GM12872 (cell line): ENCODE data around the gene PSMA3.

ENCODE experiments used
- TF ChIP-seq, protein P1 (sequence below): IDR thresholded peaks from 3 replicates; pipeline ENCODE4 v1.5.1; 2011; ENCODE audit warnings: low read depth, mild to moderate bottlenecking, low read length, moderate library complexity; ENCODE audit not compliant: insufficient read depth

The PSMA3 gene

DNA sequence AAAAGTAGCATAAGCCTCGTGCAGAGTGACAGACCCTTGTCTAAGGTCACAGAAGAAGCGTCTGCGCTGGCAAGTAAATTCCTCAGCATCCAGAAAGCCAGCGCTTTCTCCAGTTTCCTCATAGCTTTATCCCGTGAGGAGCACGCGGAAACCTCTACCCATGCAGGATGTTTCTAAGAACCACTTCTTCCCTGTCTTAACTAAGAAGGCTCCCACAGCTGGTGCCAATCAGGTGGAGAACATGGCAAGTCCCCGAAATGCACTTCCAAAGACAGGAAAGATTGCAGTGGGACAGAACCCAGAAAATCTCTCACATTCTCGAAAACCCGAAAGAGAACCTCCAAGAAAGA, 52.7 kb downstream of the PSMA3 start:
- TF ChIP-seq, protein P1, sequence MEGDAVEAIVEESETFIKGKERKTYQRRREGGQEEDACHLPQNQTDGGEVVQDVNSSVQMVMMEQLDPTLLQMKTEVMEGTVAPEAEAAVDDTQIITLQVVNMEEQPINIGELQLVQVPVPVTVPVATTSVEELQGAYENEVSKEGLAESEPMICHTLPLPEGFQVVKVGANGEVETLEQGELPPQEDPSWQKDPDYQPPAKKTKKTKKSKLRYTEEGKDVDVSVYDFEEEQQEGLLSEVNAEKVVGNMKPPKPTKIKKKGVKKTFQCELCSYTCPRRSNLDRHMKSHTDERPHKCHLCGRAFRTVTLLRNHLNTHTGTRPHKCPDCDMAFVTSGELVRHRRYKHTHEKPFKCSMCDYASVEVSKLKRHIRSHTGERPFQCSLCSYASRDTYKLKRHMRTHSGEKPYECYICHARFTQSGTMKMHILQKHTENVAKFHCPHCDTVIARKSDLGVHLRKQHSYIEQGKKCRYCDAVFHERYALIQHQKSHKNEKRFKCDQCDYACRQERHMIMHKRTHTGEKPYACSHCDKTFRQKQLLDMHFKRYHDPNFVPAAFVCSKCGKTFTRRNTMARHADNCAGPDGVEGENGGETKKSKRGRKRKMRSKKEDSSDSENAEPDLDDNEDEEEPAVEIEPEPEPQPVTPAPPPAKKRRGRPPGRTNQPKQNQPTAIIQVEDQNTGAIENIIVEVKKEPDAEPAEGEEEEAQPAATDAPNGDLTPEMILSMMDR = no peak

DNA sequence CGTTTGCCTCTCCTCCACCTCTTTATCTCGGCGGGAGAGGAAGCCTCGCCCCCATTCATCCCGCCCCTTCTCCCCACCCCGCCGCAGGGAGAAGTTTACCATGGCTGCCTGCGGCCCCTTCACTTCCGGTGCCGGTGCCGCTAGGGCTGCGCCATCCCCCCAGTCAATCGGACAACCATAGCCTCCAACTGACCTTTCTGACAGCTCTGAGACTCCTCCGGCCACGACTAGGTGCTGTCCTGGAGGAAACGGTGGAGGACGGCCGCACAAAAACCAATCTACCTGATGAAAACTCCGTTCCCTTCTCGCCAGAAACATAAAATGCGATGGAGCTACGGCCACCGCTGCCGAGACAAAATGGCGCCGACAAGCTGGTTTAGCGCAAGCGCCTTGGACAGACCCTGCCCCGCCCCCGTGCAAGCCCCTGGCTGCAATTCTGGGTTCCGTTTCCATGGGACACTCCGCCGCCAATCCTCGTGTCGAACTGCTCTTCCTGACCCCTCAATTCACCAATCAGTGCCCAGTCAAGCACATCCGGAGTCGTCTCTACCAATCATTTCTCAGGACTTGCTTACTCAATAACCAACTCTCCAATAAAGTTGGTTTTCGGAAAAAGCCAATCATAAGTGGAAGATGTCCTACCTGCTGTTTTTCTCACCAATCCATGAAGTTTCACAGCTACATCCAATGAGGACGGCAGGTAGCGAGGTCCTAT, 53.3 kb downstream of the PSMA3 start:
- TF ChIP-seq, protein P1 = 0 out of 3 replicates have a peak, but pooled peaks have one; percentile 6

DNA sequence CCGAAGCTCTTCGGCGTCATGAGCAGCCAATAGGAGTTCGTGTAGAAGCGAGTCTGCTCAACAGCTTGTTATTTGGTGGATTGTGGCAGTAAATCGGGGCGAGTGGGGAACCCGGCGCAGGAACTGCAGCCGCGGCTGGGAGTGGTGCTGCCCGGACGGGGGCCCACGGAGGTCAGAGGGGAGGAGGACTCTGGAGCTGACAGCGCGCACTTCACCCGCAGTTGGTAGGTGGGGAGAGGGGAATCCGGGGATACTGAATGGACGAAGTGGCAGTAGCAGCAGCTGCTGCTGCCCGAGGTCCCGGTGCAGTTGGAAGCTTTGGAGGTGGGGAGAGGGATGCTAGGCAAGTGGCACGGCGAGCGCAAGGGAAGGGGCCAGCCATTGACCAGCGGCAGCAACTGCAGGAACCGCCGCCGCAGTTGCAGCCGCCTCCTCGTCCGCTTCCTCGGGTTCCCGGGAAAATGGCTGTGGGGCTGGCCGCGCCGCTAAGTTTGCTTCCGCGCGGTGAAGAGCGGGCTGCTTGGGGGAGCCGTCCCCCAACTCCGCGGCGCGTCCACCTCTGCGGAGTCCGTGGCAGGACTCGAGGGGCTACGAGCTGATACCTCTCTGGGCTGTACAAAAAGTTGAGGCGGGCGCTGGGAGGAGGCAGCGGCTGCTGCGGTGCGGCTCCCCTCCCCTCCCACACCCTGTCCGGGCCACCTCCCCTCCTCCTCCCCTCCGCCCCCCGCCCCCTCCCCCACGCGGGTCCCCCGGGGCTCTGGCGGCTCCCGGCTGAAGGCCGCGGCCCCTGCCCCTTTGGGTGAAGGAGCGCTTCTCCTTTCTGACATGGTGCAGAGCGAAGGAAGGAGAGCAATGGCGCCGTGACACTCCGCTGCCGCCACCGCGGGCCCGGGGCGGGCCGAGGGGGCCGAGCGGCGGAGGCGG, 54.1 kb downstream of the PSMA3 start, which contains the start of gene ARID4A:
ARID4A (plus strand) TSS at position 79 of the 924 bp plus-strand sequence. CDS start 1,300 bp downstream, outside the sequence.
- TF ChIP-seq, protein P1 = no peak

DNA sequence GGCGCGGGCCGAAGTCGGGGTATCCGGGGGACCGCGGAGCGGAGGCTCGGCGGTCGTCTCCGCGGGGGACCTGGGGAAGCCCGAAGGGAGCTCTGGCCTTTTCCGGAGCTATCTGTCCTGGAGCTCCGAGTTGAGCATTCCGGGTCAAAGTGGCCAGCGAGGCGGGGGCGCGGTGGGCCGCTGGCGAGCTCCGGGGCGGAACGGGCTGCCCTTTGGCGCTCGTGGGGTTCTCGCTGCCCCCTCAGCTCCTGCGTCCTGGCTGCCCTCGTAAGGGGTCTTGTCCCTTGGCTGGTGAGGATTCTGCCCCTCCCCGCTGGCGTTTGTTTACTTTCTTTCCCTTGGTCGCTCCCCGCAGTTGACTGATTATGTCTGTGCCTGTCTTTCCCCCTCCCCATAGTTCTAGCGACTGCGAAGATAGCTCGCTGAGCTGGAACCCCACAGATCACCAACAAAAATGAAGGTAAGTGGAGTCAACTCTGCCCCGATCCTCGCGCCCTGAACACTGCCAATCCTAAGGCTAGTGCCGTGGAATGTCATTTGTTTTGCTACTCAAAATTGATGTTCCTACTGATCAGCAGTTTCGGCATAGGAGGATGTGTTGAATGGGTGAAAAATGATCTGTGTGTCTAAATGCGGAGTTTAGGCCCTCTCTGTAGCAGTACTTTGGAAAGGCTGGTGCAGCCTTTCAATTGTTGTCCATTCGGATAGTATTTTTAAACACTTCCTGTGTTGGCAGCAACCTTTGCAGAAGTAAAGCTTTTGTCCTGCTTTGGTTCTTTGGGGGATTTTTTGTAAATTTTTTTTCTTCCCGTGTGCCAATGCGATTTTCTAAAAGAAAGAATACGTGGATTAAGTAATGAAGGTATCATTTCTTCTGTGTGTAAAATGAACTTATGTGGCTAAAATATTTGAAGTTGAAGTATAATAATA, 55.0 kb downstream of the PSMA3 start:
- TF ChIP-seq, protein P1 = no peak

DNA sequence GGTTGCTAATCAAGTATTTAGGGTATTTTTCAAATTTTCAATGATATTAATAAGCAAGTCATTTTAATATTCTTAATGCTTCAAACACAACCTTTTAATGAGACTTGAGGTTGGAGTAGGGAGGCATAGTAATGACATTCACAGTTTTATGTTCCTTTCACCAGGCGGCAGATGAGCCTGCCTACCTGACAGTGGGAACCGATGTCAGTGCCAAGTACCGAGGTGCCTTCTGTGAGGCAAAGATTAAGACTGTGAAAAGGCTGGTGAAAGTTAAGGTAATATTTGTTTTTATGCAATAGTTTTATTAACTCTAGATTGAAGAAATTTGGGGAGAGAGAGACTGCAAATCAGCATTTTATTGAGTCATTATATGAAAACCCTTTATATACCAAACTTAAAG, 56.8 kb downstream of the PSMA3 start:
- TF ChIP-seq, protein P1 = no peak

DNA sequence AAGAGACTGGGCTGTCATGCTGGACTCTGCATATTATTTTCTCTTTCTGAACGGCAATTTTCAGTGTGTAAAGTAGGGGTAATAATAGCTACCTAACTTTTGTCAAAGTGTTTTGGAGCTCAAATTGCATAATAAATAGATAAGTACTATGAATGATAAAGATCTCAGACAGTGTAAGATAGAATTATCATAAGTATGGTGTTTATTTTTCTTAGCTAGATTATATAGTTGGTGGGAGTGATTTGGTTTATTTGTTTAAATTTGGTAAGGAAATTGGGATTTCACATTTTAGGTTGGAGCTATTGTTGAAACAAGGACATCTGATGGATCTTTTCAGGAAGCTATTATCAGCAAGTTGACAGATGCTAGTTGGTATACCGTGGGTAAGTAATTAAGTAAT, 61.1 kb downstream of the PSMA3 start:
- TF ChIP-seq, protein P1 = no peak
